LNCaP clone FGC (cell line): Measurements from ENCODE around the gene ZHX3.
"Not testable (repeated sequence)": the region's sequence is repeated elsewhere in the genome, so short reads cannot be mapped to it uniquely, and the experiment has no call there.

Experiments
- DNase-seq: peaks from one replicate; pipeline ENCODE4 v3.0.0-alpha.2; 2011; ENCODE audit warnings: low read depth
- H3K4me3 ChIP-seq: 2 replicates; pipeline ENCODE4 v1.5.1; 2011; ENCODE audit warnings: mild to moderate bottlenecking, low read depth, low read length, control low read depth
- TF ChIP-seq, protein P1 (sequence below): IDR thresholded peaks from 2 replicates; pipeline ENCODE4 v1.5.1; 2012; ENCODE audit warnings: mild to moderate bottlenecking; ENCODE audit not compliant: control insufficient read depth, insufficient read depth; ENCODE audit errors: extremely low read depth

Gene ZHX3

DNA sequence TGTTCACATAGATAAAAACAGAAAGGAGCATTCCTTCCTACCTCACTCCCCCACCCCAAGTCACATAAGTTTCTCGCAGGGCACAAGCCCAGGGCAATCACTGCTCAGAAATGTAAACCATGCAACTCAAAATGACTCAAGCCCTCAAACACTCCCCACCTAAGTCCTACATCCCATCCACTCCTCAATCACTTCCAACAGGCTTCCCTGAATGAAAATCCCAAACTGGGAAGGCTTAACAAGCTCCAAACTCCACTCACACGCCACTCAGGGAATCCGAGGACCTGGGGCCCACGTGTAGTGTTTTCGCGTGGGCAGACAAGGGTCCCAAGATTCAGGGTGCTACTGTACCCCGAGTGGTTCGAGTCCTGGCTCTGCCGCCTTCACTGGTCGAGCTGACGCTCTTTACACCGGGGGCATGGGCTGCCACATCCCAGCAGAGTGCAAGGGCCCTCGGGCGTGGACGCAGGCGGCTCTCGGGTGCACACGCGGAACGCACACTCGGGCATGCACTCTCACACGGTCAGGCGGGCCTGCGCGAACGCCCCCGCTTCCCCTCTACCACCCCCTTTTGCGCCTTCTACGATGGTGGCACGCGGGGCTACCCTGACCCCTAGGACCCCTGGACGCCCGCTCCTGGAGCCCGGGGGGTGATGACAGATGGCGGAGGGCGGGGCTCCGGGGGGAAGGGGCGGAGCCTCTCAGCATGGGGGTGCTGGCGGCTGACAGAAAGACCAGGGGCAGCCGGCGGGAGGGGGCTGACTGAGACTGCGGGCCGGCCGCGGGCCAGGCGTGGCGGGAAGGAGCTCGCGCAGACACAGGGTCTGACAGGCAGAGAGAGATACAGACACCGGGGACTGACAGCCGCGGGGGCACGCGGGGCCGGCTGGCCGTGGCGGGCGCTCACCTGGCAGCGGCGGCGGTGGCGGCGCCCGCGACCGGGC lies 657 bp downstream of the ZHX3 start:
- H3K4me3 ChIP-seq, result peak overlapping the region; percentile 78
- DNase-seq, result no peak
- TF ChIP-seq, protein P1, sequence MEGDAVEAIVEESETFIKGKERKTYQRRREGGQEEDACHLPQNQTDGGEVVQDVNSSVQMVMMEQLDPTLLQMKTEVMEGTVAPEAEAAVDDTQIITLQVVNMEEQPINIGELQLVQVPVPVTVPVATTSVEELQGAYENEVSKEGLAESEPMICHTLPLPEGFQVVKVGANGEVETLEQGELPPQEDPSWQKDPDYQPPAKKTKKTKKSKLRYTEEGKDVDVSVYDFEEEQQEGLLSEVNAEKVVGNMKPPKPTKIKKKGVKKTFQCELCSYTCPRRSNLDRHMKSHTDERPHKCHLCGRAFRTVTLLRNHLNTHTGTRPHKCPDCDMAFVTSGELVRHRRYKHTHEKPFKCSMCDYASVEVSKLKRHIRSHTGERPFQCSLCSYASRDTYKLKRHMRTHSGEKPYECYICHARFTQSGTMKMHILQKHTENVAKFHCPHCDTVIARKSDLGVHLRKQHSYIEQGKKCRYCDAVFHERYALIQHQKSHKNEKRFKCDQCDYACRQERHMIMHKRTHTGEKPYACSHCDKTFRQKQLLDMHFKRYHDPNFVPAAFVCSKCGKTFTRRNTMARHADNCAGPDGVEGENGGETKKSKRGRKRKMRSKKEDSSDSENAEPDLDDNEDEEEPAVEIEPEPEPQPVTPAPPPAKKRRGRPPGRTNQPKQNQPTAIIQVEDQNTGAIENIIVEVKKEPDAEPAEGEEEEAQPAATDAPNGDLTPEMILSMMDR, result no peak

DNA sequence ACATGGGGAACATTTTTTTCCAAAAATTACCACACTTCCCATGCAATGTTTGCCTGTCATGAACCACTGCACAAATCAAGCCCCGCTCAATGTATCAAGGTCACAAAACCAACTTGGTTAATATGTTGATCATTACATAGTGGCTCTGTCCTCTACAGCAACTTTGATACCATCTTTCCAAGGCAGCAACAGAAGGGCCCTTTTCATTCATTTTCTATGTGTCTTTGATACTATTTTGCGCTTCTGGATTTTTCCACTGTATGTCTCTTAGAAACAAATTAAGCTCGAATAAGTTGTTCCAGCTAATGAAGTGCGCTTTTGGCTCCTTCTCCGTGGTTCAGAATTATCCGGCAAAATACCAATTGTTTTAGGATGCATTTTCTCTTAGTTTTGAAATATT lies 1.5 kb downstream of the ZHX3 start:
- peak overlapping the region; percentile 78 for H3K4me3 ChIP-seq
- no peak for DNase-seq
- TF ChIP-seq, protein P1, result no peak

DNA sequence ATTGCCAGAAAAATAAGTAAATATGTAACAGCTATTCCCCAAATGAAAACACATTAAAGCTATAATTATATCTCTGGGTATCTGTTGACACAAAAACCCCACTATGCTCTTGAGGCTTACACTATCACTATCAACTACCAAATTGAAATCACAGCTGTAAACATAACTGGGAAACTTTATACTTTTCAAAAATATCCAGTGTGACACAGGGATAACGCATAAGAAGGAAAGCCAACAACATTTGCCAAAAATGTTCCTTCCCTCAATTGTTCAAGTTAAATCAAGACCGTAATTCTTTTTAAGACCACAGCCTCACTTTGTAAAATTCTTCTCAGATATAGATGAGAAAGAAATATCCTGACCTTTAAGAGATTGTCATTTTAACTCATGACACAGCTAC lies 3.1 kb downstream of the ZHX3 start:
- no peak overlapping the region for H3K4me3 ChIP-seq
- no peak for DNase-seq
- TF ChIP-seq, protein P1, result no peak

DNA sequence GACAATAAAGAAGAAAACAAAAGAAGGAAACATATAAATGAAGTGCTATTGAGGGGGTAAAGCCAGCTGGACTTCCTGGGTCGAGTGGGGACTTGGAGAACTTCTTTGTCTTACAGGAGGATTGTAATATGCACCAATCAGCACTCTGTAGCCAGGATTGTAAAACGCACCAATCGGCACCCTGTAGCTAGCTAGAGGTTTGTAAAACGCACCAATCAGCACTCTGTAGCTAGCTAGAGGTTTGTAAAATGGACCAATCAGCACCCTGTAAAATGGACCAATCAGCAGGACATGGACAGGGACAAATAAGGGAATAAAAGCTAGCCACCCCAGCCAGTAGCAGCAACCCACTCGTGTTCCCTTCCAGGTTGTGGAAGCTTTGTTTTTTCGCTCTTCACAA lies 5.5 kb downstream of the ZHX3 start:
- DNase-seq, result not testable (repeated sequence)

DNA sequence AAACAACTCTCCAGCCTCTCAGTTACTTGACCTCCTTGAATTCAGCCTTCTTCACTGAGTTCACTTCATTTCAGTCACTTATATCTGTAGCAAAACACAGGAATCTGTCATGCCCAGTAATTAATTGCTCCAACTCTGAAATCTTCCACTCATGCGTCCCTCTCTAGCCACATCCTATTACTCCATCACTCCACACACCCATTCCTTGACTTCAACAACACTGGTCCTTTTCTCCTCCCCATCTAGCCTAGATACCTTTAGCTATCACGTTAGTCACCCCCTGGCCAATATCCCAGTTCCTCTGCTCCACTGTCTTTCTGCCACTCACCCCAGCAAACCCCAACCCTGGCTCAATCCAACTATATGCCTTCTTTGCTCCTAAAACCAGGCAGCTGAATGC lies 7.7 kb downstream of the ZHX3 start:
- TF ChIP-seq, protein P1, result no peak
- no peak for DNase-seq
- no peak overlapping the region for H3K4me3 ChIP-seq

More for the DNA sequence above, 5.5 kb downstream of the ZHX3 start:
- not testable (repeated sequence) for H3K4me3 ChIP-seq

DNA sequence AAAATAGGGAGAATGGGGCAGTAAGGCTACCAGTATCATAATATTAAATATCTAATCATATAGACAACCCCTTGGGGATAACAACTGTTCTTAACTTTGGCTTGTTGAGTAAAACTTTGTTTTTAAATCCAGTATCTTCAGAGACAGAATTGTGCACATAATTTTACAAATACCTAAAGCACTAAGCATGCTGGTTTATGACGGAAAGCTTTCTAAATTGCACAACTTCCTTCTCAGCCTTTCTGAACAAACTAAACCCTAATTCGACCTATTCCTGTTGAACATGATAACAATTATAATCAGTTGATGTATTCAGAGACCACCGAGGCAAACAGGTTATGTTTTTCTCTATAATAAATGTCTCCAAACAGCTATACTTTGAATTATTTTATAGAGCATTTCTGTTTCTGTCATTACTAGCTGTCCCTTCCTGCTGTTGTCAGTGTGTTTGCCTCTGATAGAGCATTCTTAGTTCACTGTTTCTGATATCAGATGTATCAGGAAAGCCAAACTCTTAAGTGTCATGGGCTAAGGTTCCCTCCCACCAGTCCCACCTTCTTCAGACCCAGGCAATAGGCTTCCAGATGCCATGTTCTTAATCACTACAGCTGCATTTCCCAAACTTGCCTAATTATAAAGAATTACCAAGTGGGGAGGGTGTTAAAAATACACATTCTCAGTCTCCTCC lies 8.7 kb downstream of the ZHX3 start:
- TF ChIP-seq, protein P1, result no peak
- DNase-seq, result no peak
- H3K4me3 ChIP-seq, result no peak overlapping the region

DNA sequence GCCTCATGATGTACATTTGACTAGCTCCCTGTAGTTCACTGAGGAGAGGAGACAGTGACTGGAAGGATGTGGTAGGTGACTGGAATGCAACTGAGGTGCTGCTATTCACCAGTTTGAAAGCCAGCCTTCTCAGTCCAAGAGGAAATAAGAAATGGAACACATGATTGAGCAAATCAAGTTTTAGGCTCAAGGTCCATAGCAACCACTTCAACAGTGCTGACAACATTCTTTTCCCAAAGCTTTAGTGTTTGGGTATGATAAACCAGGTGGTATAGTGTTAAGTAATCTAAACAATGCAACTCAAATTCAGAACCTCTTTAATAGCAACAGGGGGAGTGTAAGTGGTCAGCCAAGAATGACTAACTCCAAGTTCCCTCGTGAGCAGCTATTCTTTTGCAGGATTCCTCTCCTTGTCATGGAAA lies 9.2 kb downstream of the ZHX3 start:
- no peak for DNase-seq
- TF ChIP-seq, protein P1, result no peak
- H3K4me3 ChIP-seq, result no peak overlapping the region
